T-cell (primary cell): ENCODE results near the gene DCN. TPM values are rescaled to one million over a fixed set of nuclear protein-coding genes. Genes with fewer than 3 reads are reported as not detected.

Experiments
- ATAC-seq, 4 experiments: fragments of 200-7000 bp in 3 of 4; fragments of 150-1000 bp in 1 of 4; cut with Tn5 transposase; replicated peaks in 1 of 4; 1 replicate in 3 of 4; 2 replicates in 1 of 4; pipeline ENCODE4 v1.10.0; 2021; ENCODE audit warnings: moderate library complexity in 3 of 4, mild to moderate bottlenecking in 2 of 4, moderate number of reproducible peaks in 1 of 4
- CTCF ChIA-PET, 2 donors: fragments of 300-600 bp; sonication (Branson Sonifier 250); formaldehyde crosslinking; loops; one replicate each; lab custom pipeline; 2022; ENCODE audit warnings: antibody characterized with exemption in 2 of 2; lab: Charles Lee
- POLR2A ChIA-PET, 2 donors: fragments of 300-600 bp; sonication (Branson Sonifier 250); formaldehyde crosslinking; loops; one replicate each; lab custom pipeline; 2022; ENCODE audit warnings: antibody characterized with exemption in 2 of 2; lab: Charles Lee
- DNase-seq, 35 experiments: peaks; one replicate each; pipeline versions ENCODE4 v3.0.0 to v3.0.0-alpha.2; 2013 to 2023
- H3K27ac ChIP-seq: one replicate; pipeline ENCODE4 v1.5.1; 2013; ENCODE audit warnings: low read length
- H3K27me3 ChIP-seq, 2 experiments: replicated peaks in 1 of 2; 1 replicate in 1 of 2; 2 replicates in 1 of 2; pipeline versions ENCODE4 v1.6.1 to v1.7.0; 2013; ENCODE audit warnings: low read length in 1 of 2, mixed read lengths in 1 of 2; ENCODE audit not compliant: control insufficient read depth in 2 of 2, insufficient read depth in 2 of 2; ENCODE audit errors: extremely low read depth in 1 of 2
- H3K36me3 ChIP-seq, 2 donors: 1 replicate in 1 of 2; 2 replicates in 1 of 2; pipeline versions ENCODE4 v1.6.1 to v1.7.0; 2013; ENCODE audit warnings: low read length in 1 of 2; ENCODE audit not compliant: control insufficient read depth in 2 of 2, insufficient read depth in 1 of 2; ENCODE audit errors: extremely low read depth in 1 of 2
- H3K4me1 ChIP-seq, 2 experiments: 1 replicate in 1 of 2; 2 replicates in 1 of 2; pipeline versions ENCODE4 v1.6.1 to v1.7.0; 2013; ENCODE audit warnings: low read length in 2 of 2, mixed read lengths in 1 of 2; ENCODE audit not compliant: insufficient read depth in 2 of 2, control insufficient read depth in 1 of 2; ENCODE audit errors: extremely low read depth in 1 of 2
- H3K4me3 ChIP-seq, 2 donors: 1 replicate in 1 of 2; 2 replicates in 1 of 2; pipeline versions ENCODE4 v1.5.1 to v1.7.0; 2013; ENCODE audit warnings: mild to moderate bottlenecking in 2 of 2, low read length in 1 of 2, moderate library complexity in 1 of 2; ENCODE audit not compliant: control insufficient read depth in 1 of 2; ENCODE audit errors: extremely low read depth in 1 of 2
- H3K9me3 ChIP-seq: 2 replicates; pipeline ENCODE4 v1.7.0; 2013
- H3K27ac Mint-ChIP-seq, 2 donors: one replicate each; pipeline ENCODE4 v1.8.0; 2020 to 2021; ENCODE audit warnings: mild to moderate bottlenecking in 2 of 2, mixed read lengths in 2 of 2
- H3K27me3 Mint-ChIP-seq, 2 donors: one replicate each; pipeline ENCODE4 v1.8.0; 2021 to 2022; ENCODE audit warnings: mixed read lengths in 2 of 2
- H3K36me3 Mint-ChIP-seq: one replicate; pipeline ENCODE4 v1.8.0; 2021; ENCODE audit warnings: mixed read lengths
- H3K4me1 Mint-ChIP-seq, 3 donors: one replicate each; pipeline ENCODE4 v1.8.0; 2020 to 2022; ENCODE audit warnings: mixed read lengths in 3 of 3, mild to moderate bottlenecking in 1 of 3
- H3K4me3 Mint-ChIP-seq, 3 donors: one replicate each; pipeline ENCODE4 v1.8.0; 2020 to 2022; ENCODE audit warnings: mild to moderate bottlenecking in 3 of 3, mixed read lengths in 3 of 3, moderate library complexity in 3 of 3
- H3K9me3 Mint-ChIP-seq, 3 donors: one replicate each; pipeline ENCODE4 v1.8.0; 2020 to 2022; ENCODE audit warnings: mixed read lengths in 3 of 3
- WGBS: methylation state at CpG from one replicate; pipeline ENCODE4 v1.1.5; 2013; ENCODE audit warnings: missing lambda C conversion rate; ENCODE audit not compliant: insufficient coverage; 5-methylcytosine and 5-hydroxymethylcytosine counted together
- total RNA-seq, 35 experiments: library from RNA in 6 of 35; stranded (reverse) in 6 of 35; fragments of 120-200 nt in 1 of 35; gene quantifications; one replicate each; pipeline versions ENCODE4 v1.2.1 to v1.2.4 and lab custom pipeline; 2013 to 2026

Gene DCN
- total RNA-seq, 5 donors from 2014 or later (not counting 1 experiment from before 2014, with no cell fraction given), result 3.4 to 6.9 (median 6.8) TPM; not detected in 2

DNA sequence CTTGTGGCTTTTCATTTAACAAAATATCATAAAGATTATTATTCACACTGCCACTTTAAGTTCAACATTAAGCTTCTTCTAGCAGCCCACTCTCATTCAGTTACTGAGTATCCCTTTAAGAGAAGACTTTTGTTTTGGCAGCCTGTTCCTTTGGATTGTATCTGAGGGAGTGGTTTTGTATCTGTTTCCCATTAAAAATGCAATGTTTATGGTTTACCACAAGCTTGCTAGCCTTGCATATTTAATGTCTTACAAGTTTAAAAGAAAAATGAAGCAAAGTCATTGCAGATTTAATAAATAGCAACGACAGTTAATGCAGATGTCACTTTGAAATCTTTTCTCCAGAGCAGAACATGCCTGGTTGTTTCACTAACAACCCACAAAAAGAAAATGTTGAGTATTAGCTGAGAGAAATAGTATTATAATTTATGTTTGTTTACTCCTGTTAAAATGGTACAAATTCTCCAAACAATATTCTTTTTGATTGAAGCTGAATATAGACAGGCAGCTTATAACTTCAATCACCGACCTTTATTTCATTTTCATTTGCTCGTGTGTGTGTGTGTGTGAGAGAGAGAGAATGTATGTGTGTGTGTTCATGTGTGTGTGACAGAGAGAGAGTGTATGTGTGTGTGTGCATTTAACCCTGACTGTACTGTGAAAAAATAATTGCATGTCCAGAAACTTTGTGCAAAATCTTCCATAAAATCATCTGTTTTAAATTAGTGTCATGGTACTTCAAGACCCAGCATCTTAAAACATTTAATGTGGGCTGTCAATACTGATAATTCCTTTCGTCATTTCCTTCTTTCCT, 1.8 kb downstream of the DCN start:
- Mint-ChIP-seq H3K27me3 (peaks cover 0 to 4% of the 10 kb centered on the region in 2 donors), H3K9me3 (no peaks in the 10 kb centered on the region), H3K36me3 (no peaks in the 10 kb centered on the region), H3K27ac (no peak overlapping the region), H3K4me1 (peaks cover 0 to 3% (median 0%) of the 10 kb centered on the region in 3 donors), H3K4me3 (no peak overlapping the region)
- Histone ChIP-seq H3K36me3 (no peaks in the 10 kb centered on the region), H3K4me3 (no peak overlapping the region), H3K4me1 (no peaks in the 10 kb centered on the region), H3K27ac (no peak overlapping the region), H3K27me3 (no peaks in the 10 kb centered on the region), H3K9me3 (no peaks in the 10 kb centered on the region)
- ChIA-PET POLR2A (no interaction called here), CTCF (no interaction called here)
- no CpG with 5 or more reads among the region's 4 CpGs for WGBS
- no peak for ATAC-seq
- no peak for DNase-seq

GRCh38 chr12:91179966-91180561, 2.6 kb downstream of the DCN start:
- H3K36me3 Mint-ChIP-seq, result no peaks in the 10 kb centered on the region
- Histone ChIP-seq H3K27me3 (no peaks in the 10 kb centered on the region), H3K36me3 (no peaks in the 10 kb centered on the region), H3K9me3 (no peaks in the 10 kb centered on the region), H3K4me1 (no peaks in the 10 kb centered on the region), H3K4me3 (no peak overlapping the region), H3K27ac (no peak overlapping the region)
- peaks cover 0 to 4% of the 10 kb centered on the region in 2 donors for H3K27me3 Mint-ChIP-seq
- no peak overlapping the region for H3K4me3 Mint-ChIP-seq
- ChIA-PET CTCF (no interaction called here), POLR2A (no interaction called here)
- H3K4me1 Mint-ChIP-seq, result peaks cover 0 to 3% (median 0%) of the 10 kb centered on the region in 3 donors
- no peak overlapping the region for H3K27ac Mint-ChIP-seq
- no CpG with 5 or more reads among the region's 5 CpGs for WGBS
- no peak for ATAC-seq
- no peak for DNase-seq
- no peaks in the 10 kb centered on the region for H3K9me3 Mint-ChIP-seq

GRCh38 chr12:91179315-91179714, 3.3 kb downstream of the DCN start:
- ChIA-PET POLR2A (no interaction called here), CTCF (no interaction called here)
- ATAC-seq, result no peak
- H3K27ac ChIP-seq, result no peak overlapping the region
- no peak overlapping the region for H3K4me3 ChIP-seq
- no peak overlapping the region for H3K4me3 Mint-ChIP-seq
- DNase-seq, result no peak
- no peak overlapping the region for H3K27ac Mint-ChIP-seq
- H3K9me3 Mint-ChIP-seq, result no peaks in the 10 kb centered on the region
- H3K36me3 Mint-ChIP-seq, result no peaks in the 10 kb centered on the region
- peaks cover 0 to 3% (median 0%) of the 10 kb centered on the region in 3 donors for H3K4me1 Mint-ChIP-seq
- H3K9me3 ChIP-seq, result no peaks in the 10 kb centered on the region
- H3K4me1 ChIP-seq, result no peaks in the 10 kb centered on the region
- 79% methylated on average over 5 of the region's 7 CpGs for WGBS
- H3K27me3 ChIP-seq, result no peaks in the 10 kb centered on the region
- no peaks in the 10 kb centered on the region for H3K36me3 ChIP-seq
- peaks cover 0 to 4% of the 10 kb centered on the region in 2 donors for H3K27me3 Mint-ChIP-seq

GRCh38 chr12:91178781-91179180, 3.8 kb downstream of the DCN start:
- Mint-ChIP-seq H3K9me3 (no peaks in the 10 kb centered on the region), H3K4me3 (no peak overlapping the region), H3K36me3 (no peaks in the 10 kb centered on the region), H3K27ac (no peak overlapping the region), H3K27me3 (peaks cover 0 to 3% of the 10 kb centered on the region in 2 donors), H3K4me1 (peaks cover 0 to 3% (median 0%) of the 10 kb centered on the region in 3 donors)
- no peak for DNase-seq
- Histone ChIP-seq H3K4me1 (no peaks in the 10 kb centered on the region), H3K9me3 (no peaks in the 10 kb centered on the region), H3K4me3 (no peak overlapping the region), H3K27me3 (no peaks in the 10 kb centered on the region), H3K36me3 (no peaks in the 10 kb centered on the region), H3K27ac (no peak overlapping the region)
- POLR2A ChIA-PET, result no interaction called here
- no peak for ATAC-seq
- CTCF ChIA-PET, result no interaction called here
- 20% methylated on average over 1 of the region's 1 CpG for WGBS

DNA sequence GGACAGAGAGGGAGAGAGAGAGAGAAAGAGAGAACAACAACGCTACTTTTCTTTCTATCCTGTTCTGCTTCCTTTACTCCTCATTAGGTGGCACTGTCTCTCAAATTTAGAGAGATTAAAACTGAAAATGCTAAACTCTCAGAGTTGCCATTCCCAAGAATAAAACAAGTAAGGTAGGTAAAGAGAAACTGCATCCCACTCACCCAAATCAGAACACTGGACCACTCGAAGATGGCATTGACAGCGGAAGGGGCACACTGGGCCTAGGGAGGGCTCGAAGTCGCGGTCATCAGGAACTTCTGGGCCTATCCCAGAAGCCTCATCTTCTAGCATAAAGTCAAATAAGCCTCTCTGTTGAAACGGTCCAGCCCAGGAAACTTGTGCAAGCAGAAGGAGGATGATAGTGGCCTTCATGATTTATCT, 4.5 kb downstream of the DCN start:
- CTCF ChIA-PET, result interaction anchor here (0.6 to 0.7 kb wide), 2 partner anchors 13 to 61 kb away, joined by 3 read pairs; no protein-coding TSS in a partner anchor
- H3K4me3 ChIP-seq, result no peak overlapping the region
- peaks cover 0 to 3% (median 0%) of the 10 kb centered on the region in 3 donors for H3K4me1 Mint-ChIP-seq

GRCh38 chr12:91177381-91177780, 5.2 kb downstream of the DCN start:
- H3K9me3 ChIP-seq, result no peaks in the 10 kb centered on the region
- Mint-ChIP-seq H3K4me1 (peaks cover 0 to 3% (median 0%) of the 10 kb centered on the region in 3 donors), H3K27ac (no peak overlapping the region), H3K36me3 (no peaks in the 10 kb centered on the region), H3K4me3 (no peak overlapping the region), H3K9me3 (no peaks in the 10 kb centered on the region), H3K27me3 (peaks cover 0 to 5% of the 10 kb centered on the region in 2 donors)
- ChIA-PET CTCF (interaction anchor here (0.6 to 0.7 kb wide), 2 partner anchors 13 to 62 kb away, joined by 3 read pairs; no protein-coding TSS in a partner anchor), POLR2A (no interaction called here)
- H3K36me3 ChIP-seq, result no peaks in the 10 kb centered on the region
- no peaks in the 10 kb centered on the region for H3K4me1 ChIP-seq
- no peak for DNase-seq
- no CpG with 5 or more reads among the region's 1 CpG for WGBS
- ATAC-seq, result no peak
- H3K4me3 ChIP-seq, result no peak overlapping the region
- H3K27ac ChIP-seq, result no peak overlapping the region
- H3K27me3 ChIP-seq, result no peaks in the 10 kb centered on the region

More for the DNA sequence above, 4.5 kb downstream of the DCN start:
- ATAC-seq (no peak), DNase-seq (no peak)
- no peaks in the 10 kb centered on the region for H3K9me3 ChIP-seq
- POLR2A ChIA-PET, result no interaction called here
- no peak overlapping the region for H3K27ac ChIP-seq
- Mint-ChIP-seq H3K4me3 (no peak overlapping the region), H3K36me3 (no peaks in the 10 kb centered on the region), H3K27ac (no peak overlapping the region), H3K9me3 (no peaks in the 10 kb centered on the region), H3K27me3 (peaks cover 0 to 5% of the 10 kb centered on the region in 2 donors)
- H3K27me3 ChIP-seq, result no peaks in the 10 kb centered on the region
- no peaks in the 10 kb centered on the region for H3K4me1 ChIP-seq
- no peaks in the 10 kb centered on the region for H3K36me3 ChIP-seq
- 60% methylated on average over 1 of the region's 7 CpGs for WGBS
